ENCODE results near the gene NADSYN1.
"Not testable (repeated sequence)": the region's sequence is repeated elsewhere in the genome, so short reads cannot be mapped to it uniquely, and the experiment has no call there.

The NADSYN1 gene

DNA sequence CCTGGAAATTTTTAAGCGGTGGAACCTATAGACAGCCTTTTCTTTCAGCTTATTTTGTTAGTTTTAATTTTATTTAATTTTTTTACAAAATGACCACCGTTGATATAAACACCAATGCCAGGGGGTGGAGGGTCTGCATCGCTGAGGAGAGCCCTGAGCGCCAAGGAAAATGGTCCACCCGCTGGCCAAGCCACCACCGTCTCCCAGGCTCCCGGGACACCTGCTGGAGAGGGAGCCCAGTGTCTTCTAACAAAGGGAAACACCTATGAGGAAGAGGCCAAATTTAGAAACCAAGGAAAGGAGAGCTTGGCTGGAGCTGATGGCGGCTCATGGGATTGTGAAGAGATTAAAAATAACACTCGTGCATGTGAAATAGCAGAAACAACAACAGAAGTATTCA lies 84.5 kb downstream of the NADSYN1 start:
- no peaks in the 10 kb centered on the region for H3K9me3 ChIP-seq (ENCODE audit: control insufficient read depth, low read length)
- no peak overlapping the region for H3K27ac ChIP-seq
- no peaks in the 10 kb centered on the region for H3K4me1 ChIP-seq
- H3K4me3 ChIP-seq (ENCODE audit: low read depth, low read length): no peak overlapping the region
- TF ChIP-seq, protein P1, sequence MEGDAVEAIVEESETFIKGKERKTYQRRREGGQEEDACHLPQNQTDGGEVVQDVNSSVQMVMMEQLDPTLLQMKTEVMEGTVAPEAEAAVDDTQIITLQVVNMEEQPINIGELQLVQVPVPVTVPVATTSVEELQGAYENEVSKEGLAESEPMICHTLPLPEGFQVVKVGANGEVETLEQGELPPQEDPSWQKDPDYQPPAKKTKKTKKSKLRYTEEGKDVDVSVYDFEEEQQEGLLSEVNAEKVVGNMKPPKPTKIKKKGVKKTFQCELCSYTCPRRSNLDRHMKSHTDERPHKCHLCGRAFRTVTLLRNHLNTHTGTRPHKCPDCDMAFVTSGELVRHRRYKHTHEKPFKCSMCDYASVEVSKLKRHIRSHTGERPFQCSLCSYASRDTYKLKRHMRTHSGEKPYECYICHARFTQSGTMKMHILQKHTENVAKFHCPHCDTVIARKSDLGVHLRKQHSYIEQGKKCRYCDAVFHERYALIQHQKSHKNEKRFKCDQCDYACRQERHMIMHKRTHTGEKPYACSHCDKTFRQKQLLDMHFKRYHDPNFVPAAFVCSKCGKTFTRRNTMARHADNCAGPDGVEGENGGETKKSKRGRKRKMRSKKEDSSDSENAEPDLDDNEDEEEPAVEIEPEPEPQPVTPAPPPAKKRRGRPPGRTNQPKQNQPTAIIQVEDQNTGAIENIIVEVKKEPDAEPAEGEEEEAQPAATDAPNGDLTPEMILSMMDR (IDR thresholded peaks at IDR 0.05): no peak
- no peaks in the 10 kb centered on the region for H3K27me3 ChIP-seq (ENCODE audit: control insufficient read depth, insufficient read depth, low read length)
- H2AFZ ChIP-seq: no peak overlapping the region
- no peak overlapping the region for H3K4me2 ChIP-seq (ENCODE audit: low read length)
- H3K79me2 ChIP-seq: no peaks in the 10 kb centered on the region
- no peaks in the 10 kb centered on the region for H3K36me3 ChIP-seq (ENCODE audit: control insufficient read depth, insufficient read depth, low read length)
- H3K9ac ChIP-seq: no peak overlapping the region

DNA sequence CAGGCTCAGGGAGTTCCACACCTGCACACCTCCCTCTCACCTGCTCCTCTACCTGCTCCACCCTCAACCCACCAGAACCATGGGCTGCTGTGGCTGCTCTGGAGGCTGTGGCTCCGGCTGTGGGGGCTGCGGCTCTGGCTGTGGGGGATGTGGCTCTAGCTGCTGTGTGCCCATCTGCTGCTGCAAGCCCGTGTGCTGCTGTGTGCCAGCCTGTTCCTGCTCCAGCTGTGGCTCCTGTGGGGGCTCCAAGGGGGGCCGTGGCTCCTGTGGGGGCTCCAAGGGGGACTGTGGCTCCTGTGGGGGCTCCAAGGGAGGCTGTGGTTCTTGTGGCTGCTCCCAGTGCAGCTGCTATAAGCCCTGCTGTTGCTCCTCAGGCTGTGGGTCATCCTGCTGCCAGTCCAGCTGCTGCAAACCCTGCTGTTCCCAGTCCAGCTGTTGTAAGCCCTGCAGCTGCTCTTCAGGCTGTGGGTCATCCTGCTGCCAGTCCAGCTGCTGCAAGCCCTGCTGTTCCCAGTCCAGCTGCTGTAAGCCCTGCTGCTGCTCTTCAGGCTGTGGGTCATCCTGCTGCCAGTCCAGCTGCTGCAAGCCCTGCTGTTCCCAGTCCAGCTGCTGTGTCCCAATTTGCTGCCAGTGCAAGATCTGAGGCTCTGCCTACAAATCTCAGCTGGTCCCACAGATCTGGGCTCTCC lies 85.1 kb downstream of the NADSYN1 start, which contains the start of gene KRTAP5-8:
TSS of gene KRTAP5-8 (plus strand) at position 49 of the 689 bp plus-strand sequence. CDS start at position 80, 31 bp downstream.
- H3K27ac ChIP-seq; H3K4me3 ChIP-seq (ENCODE audit: low read depth, low read length); H3K4me1 ChIP-seq; H3K4me2 ChIP-seq (ENCODE audit: low read length); H3K9me3 ChIP-seq (ENCODE audit: control insufficient read depth, low read length); H3K79me2 ChIP-seq; H3K27me3 ChIP-seq (ENCODE audit: control insufficient read depth, insufficient read depth, low read length); H3K9ac ChIP-seq; H2AFZ ChIP-seq; H3K36me3 ChIP-seq (ENCODE audit: control insufficient read depth, insufficient read depth, low read length): not testable (repeated sequence)

DNA sequence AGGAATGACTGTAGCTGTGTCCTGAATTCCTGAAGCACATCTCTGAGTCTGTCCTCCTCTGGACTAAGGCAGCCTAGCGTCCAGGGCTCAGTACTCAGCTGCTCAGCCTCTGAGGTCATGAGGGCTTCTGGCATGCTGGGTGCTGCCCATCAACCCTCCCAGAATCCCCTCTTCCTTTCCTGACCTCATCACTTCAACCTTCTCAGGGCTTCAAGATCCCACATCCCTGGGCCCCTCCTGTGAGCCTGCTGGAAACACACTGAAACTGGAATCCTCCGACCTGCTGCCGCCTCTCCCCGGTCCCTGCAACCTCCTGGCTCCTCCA lies 85.6 kb downstream of the NADSYN1 start:
- Histone ChIP-seq H3K4me2 (ENCODE audit: low read length) (no peak overlapping the region), H3K79me2 (no peaks in the 10 kb centered on the region), H3K4me1 (no peaks in the 10 kb centered on the region), H3K9ac (no peak overlapping the region), H3K4me3 (ENCODE audit: low read depth, low read length) (no peak overlapping the region), H3K27ac (no peak overlapping the region), H3K9me3 (ENCODE audit: control insufficient read depth, low read length) (no peaks in the 10 kb centered on the region), H3K27me3 (ENCODE audit: control insufficient read depth, insufficient read depth, low read length) (no peaks in the 10 kb centered on the region), H3K36me3 (ENCODE audit: control insufficient read depth, insufficient read depth, low read length) (no peaks in the 10 kb centered on the region), H2AFZ (no peak overlapping the region)
- TF ChIP-seq, protein P1 (IDR thresholded peaks at IDR 0.05): no peak

DNA sequence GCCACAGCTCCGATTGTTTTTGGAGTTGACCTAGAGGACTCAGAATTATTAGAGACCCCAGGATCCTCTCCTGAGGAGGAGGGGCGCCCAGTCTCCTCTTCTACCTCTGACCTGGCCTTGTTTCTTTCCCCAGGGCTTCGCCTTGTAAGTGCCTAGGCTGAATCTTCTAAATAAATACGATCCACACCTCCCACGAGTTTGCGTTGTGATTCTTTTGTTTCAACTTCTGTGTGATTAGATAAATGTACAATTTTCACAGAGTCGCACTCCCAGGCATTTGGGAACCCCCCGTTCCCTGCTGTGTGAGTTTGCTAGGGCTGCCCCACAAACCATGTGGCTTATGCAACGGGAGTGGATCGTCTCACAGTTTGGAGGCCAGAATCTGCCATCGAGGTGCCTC lies 86.0 kb downstream of the NADSYN1 start:
- Histone ChIP-seq H3K27me3 (ENCODE audit: control insufficient read depth, insufficient read depth, low read length) (no peaks in the 10 kb centered on the region), H3K4me3 (ENCODE audit: low read depth, low read length) (no peak overlapping the region), H3K9me3 (ENCODE audit: control insufficient read depth, low read length) (no peaks in the 10 kb centered on the region), H3K4me2 (ENCODE audit: low read length) (no peak overlapping the region), H3K36me3 (ENCODE audit: control insufficient read depth, insufficient read depth, low read length) (no peaks in the 10 kb centered on the region), H3K27ac (no peak overlapping the region), H3K4me1 (no peaks in the 10 kb centered on the region), H2AFZ (no peak overlapping the region), H3K79me2 (no peaks in the 10 kb centered on the region), H3K9ac (no peak overlapping the region)
- TF ChIP-seq, protein P1 (IDR thresholded peaks at IDR 0.05): no peak

DNA sequence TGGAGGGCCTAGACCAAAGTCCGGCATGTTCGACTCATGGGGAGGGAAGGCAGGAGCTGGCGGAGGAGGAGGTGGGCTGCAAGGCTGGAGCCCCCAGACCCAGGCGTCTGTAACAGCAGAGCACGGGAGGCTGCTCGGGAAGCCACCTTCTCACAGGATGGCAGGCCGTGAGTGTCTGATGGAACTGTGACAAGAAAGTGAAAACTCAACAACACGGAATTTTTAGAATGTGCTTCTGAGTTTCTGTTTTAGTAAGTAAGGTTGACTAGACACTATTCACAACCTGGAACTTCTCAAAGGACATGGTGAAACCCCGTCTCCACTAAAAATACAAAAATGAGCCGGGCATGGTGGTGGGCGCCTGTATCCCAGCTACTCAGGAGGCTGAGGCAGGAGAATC lies 87.0 kb downstream of the NADSYN1 start:
- H3K9me3 ChIP-seq (ENCODE audit: control insufficient read depth, low read length); H3K4me1 ChIP-seq; H3K4me2 ChIP-seq (ENCODE audit: low read length); H3K9ac ChIP-seq; H2AFZ ChIP-seq; H3K36me3 ChIP-seq (ENCODE audit: control insufficient read depth, insufficient read depth, low read length); H3K27ac ChIP-seq; H3K27me3 ChIP-seq (ENCODE audit: control insufficient read depth, insufficient read depth, low read length); H3K79me2 ChIP-seq; H3K4me3 ChIP-seq (ENCODE audit: low read depth, low read length): not testable (repeated sequence)

DNA sequence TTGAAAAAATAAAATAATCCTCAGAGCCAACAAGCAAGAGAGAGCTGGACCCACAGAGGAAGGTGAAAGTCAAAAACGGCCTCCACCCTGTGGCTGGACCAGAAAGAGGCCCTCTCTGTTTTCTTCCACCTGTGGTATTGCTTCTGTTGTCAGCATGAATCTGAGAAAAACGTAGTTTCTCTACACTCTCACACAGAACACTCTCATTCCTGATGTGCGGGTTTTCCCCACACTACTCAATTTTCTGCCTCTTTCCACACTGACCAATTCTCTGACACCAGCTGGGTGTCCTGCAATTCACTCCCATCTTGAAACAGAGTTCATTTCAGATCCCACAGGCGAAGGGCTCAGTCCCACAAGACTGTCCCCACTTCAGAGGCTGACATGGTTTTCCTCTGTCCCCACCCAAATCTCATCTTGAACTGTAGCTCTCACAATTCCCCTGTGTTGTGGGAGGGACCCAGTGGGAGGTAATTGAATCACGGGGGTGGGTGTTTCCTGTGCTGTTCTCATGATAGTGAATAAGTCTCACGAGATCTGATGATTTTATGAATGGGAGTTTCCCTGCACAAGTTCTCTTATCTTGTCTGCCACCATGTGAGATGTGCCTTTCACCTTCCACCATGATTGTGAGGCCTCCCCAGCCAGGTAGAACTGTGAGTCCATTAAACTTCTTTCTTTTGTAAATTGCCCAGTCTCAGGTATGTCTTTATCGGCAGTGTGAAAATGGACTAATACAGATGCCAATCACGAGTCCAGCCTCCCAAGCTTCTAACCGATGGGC lies 87.7 kb downstream of the NADSYN1 start:
- not testable (repeated sequence) for H3K27me3 ChIP-seq (ENCODE audit: control insufficient read depth, insufficient read depth, low read length); H3K9me3 ChIP-seq (ENCODE audit: control insufficient read depth, low read length); H2AFZ ChIP-seq; H3K36me3 ChIP-seq (ENCODE audit: control insufficient read depth, insufficient read depth, low read length); H3K27ac ChIP-seq; H3K79me2 ChIP-seq; H3K4me2 ChIP-seq (ENCODE audit: low read length); H3K9ac ChIP-seq; H3K4me1 ChIP-seq; H3K4me3 ChIP-seq (ENCODE audit: low read depth, low read length)
